Measurements from ENCODE around the gene CGNL1. TPM values are rescaled to one million over a fixed set of nuclear protein-coding genes. Genes with fewer than 3 reads are reported as not detected.
A peak's percentile ranks its signal among the peaks of the same experiment; 100 is the strongest.

CGNL1 gene
- total RNA-seq, 6 donors from 2014 or later, result 40.1 to 81.8 (median 63.0) TPM

DNA sequence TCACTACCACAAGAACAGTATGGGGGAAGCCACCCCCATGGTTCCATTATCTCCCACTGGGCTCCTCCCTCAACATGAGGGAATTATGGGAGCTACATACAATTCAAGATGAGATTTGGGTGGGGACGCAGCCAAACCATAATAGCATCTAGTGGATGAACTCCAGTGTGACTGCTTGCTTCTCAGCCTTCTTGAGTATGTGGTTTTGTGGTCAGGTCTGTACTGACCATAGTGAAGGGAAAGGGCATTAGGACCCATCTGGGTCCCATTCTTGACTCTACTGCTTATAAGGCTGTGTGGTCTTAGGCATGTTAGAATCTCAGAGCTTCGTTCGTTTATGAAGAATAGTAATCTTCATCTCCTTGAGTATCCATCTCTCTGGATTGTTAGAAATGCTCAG, 81.4 kb downstream of the CGNL1 start:
- peaks cover 0 to 12% (median 2%) of the 10 kb centered on the region in 4 donors for H3K36me3 ChIP-seq
- H3K27ac ChIP-seq, result peak overlapping the region in 1 of 4 donors; percentile 36
- WGBS, 2 donors, result 81 to 86% methylated on average over 3 of the region's 3 CpGs
- no peaks in the 10 kb centered on the region for H3K27me3 ChIP-seq
- DNase-seq, result no peak
- TF ChIP-seq, protein P1, sequence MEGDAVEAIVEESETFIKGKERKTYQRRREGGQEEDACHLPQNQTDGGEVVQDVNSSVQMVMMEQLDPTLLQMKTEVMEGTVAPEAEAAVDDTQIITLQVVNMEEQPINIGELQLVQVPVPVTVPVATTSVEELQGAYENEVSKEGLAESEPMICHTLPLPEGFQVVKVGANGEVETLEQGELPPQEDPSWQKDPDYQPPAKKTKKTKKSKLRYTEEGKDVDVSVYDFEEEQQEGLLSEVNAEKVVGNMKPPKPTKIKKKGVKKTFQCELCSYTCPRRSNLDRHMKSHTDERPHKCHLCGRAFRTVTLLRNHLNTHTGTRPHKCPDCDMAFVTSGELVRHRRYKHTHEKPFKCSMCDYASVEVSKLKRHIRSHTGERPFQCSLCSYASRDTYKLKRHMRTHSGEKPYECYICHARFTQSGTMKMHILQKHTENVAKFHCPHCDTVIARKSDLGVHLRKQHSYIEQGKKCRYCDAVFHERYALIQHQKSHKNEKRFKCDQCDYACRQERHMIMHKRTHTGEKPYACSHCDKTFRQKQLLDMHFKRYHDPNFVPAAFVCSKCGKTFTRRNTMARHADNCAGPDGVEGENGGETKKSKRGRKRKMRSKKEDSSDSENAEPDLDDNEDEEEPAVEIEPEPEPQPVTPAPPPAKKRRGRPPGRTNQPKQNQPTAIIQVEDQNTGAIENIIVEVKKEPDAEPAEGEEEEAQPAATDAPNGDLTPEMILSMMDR (IDR thresholded peaks at IDR 0.05), result no peak
- TF ChIP-seq POLR2AphosphoS5 (IDR thresholded peaks at IDR 0.05) (no peak), EP300 (IDR thresholded peaks at IDR 0.05) (no peak), POLR2A (IDR thresholded peaks at IDR 0.05) (no peak)
- peaks cover 0 to 13% (median 4%) of the 10 kb centered on the region in 4 donors for H3K4me1 ChIP-seq
- H3K9me3 ChIP-seq, result no peaks in the 10 kb centered on the region
- no peak for ATAC-seq (ENCODE audit: low FRiP score in 2 of 2)
- H3K4me3 ChIP-seq, result no peak overlapping the region

DNA sequence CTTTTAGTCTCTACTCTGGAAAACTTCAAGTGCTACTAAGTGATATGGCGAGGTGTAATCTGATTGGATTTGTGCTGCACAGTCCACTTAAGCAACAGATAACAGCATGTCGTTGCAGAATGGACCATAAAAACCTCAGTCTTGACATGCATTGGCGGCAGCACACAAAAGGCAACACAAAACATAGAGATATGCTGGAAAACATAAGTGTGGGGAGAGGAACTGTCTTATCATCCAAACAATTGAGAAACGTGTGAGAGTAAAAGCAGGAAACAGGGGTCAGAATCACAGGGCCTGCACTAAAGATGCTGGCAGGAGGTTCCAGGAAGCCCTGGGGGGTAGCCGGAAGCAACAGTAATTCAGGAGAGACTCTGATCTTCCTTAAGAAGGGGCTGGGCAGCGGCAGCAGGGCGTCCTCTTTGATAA, 82.1 kb downstream of the CGNL1 start:
- Histone ChIP-seq H3K9me3 (no peaks in the 10 kb centered on the region), H3K4me1 (peaks cover 0 to 13% (median 4%) of the 10 kb centered on the region in 4 donors), H3K36me3 (peaks cover 0 to 12% (median 2%) of the 10 kb centered on the region in 4 donors), H3K27ac (peak overlapping the region in 1 of 4 donors; percentile 36), H3K4me3 (no peak overlapping the region), H3K27me3 (no peaks in the 10 kb centered on the region)
- TF ChIP-seq POLR2AphosphoS5 (IDR thresholded peaks at IDR 0.05) (no peak), POLR2A (IDR thresholded peaks at IDR 0.05) (no peak), EP300 (IDR thresholded peaks at IDR 0.05) (peak in 1 of 4 donors; percentile 47)
- TF ChIP-seq, protein P1 (IDR thresholded peaks at IDR 0.05), result no peak
- no peak for DNase-seq
- 39 to 45% methylated on average over 7 of the region's 7 CpGs for WGBS, 2 donors
- ATAC-seq (ENCODE audit: low FRiP score in 2 of 2), result no peak

DNA sequence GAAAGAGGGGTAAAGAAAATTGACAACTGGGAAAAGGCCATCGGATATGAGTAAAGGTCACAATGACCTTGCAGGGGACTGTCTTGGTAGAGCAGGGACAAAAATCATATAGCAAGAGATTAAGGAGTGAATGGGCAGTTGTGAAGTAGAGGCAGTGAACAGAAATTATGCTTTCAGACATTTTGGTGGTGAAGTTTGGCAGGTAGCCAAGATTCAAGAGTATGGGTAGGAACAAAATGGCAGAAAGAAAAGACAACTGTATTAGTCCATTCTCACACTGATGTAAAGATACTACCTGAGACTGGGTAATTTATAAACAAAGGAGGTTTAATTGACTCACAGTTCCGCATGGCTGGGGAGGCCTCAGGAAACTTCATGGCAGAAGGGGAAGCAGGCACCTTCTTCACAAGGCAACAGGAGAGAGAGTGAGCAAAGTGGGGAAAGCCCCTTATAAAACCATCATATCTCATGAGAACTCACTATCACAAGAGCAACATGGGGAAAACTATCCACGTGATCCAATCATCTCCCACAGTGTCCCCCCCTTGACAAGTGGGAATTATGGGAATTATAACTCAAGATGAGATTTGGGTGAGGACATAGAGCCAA, 84.0 kb downstream of the CGNL1 start:
- ATAC-seq (ENCODE audit: low FRiP score in 2 of 2) (no peak), DNase-seq (no peak)
- no peaks in the 10 kb centered on the region for H3K9me3 ChIP-seq
- WGBS, 2 donors, result 97 to 99% methylated on average over 3 of the region's 3 CpGs
- TF ChIP-seq EP300 (IDR thresholded peaks at IDR 0.05), result no peak
- TF ChIP-seq, protein P1 (IDR thresholded peaks at IDR 0.05), result no peak
- no peak for TF ChIP-seq POLR2AphosphoS5 (IDR thresholded peaks at IDR 0.05)
- no peak for TF ChIP-seq POLR2A (IDR thresholded peaks at IDR 0.05)
- H3K27ac ChIP-seq, result no peak overlapping the region
- H3K4me3 ChIP-seq, result no peak overlapping the region
- H3K36me3 ChIP-seq, result peaks cover 0 to 5% (median 2%) of the 10 kb centered on the region in 4 donors
- peaks cover 0 to 13% (median 4%) of the 10 kb centered on the region in 4 donors for H3K4me1 ChIP-seq
- H3K27me3 ChIP-seq, result no peaks in the 10 kb centered on the region

- H3K9me3 ChIP-seq, result no peaks in the 10 kb centered on the region
- peak in 1 of 2 donors; percentile 17 for ATAC-seq (ENCODE audit: low FRiP score in 2 of 2)
- peaks cover 0 to 5% (median 2%) of the 10 kb centered on the region in 4 donors for H3K36me3 ChIP-seq
- no peak overlapping the region for H3K4me3 ChIP-seq
- no peaks in the 10 kb centered on the region for H3K27me3 ChIP-seq
- no peak overlapping the region for H3K27ac ChIP-seq
- DNase-seq, result no peak
- no peak for TF ChIP-seq POLR2AphosphoS5 (IDR thresholded peaks at IDR 0.05)
- no peak for TF ChIP-seq POLR2A (IDR thresholded peaks at IDR 0.05)
- no peak for TF ChIP-seq EP300 (IDR thresholded peaks at IDR 0.05)
- TF ChIP-seq, protein P1 (IDR thresholded peaks at IDR 0.05), result no peak
- 72 to 75% methylated on average over 5 of the region's 5 CpGs for WGBS, 2 donors
- peaks cover 0 to 13% (median 4%) of the 10 kb centered on the region in 4 donors for H3K4me1 ChIP-seq
Measured at GRCh38 chr15:57461541-57461940, 85.2 kb downstream of the CGNL1 start.

DNA sequence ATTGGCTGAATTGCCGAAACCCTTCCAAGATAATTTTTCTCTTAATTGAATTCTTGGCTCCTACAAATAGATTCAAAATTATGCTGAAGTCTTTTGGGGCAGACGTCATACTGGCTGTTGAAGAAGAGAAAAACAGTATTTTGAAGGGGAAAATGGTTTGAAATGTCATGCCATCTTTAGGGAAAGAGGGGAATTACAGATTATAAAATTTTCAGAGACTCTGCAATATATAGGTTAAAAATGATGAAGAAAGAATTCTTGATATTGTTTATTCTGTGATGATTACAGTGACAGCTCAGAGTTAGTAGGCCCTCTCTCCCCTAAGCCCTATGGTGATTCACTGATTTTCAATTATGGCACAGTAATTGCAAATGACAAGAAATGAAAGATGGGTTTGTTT, 86.1 kb downstream of the CGNL1 start:
- Histone ChIP-seq H3K27ac (no peak overlapping the region), H3K4me1 (peaks cover 0 to 10% (median 4%) of the 10 kb centered on the region in 4 donors), H3K4me3 (no peak overlapping the region), H3K36me3 (peaks cover 0 to 5% (median 2%) of the 10 kb centered on the region in 4 donors), H3K27me3 (no peaks in the 10 kb centered on the region), H3K9me3 (no peaks in the 10 kb centered on the region)
- WGBS, 2 donors, result 49 to 63% methylated on average over 2 of the region's 2 CpGs
- ATAC-seq (ENCODE audit: low FRiP score in 2 of 2), result no peak
- TF ChIP-seq POLR2A (IDR thresholded peaks at IDR 0.05) (no peak), EP300 (IDR thresholded peaks at IDR 0.05) (no peak), POLR2AphosphoS5 (IDR thresholded peaks at IDR 0.05) (no peak)
- TF ChIP-seq, protein P1 (IDR thresholded peaks at IDR 0.05), result no peak
- no peak for DNase-seq

Data from upper lobe of left lung (tissue), 6 donors.